Skin epidermis (tissue), 12 donors: ENCODE data around the gene SNTA1.
"Not testable (repeated sequence)": the region's sequence is repeated elsewhere in the genome, so short reads cannot be mapped to it uniquely, and the experiment has no call there.

Experiments used
- H3K27ac ChIP-seq, 21 experiments: fragments of 200-600 bp; sonication (generic) in 11 of 21; one replicate each; pipeline ENCODE4 v1.5.0; 2020; ENCODE audit warnings: mild to moderate bottlenecking in 3 of 21, inconsistent platforms in 2 of 21, moderate library complexity in 2 of 21
- H3K4me3 ChIP-seq, 7 experiments: fragments of 200-600 bp; sonication (generic) in 2 of 7; one replicate each; pipeline ENCODE4 v1.5.0; 2020; ENCODE audit warnings: inconsistent platforms in 2 of 7, mild to moderate bottlenecking in 2 of 7, moderate library complexity in 1 of 7

The SNTA1 gene

DNA sequence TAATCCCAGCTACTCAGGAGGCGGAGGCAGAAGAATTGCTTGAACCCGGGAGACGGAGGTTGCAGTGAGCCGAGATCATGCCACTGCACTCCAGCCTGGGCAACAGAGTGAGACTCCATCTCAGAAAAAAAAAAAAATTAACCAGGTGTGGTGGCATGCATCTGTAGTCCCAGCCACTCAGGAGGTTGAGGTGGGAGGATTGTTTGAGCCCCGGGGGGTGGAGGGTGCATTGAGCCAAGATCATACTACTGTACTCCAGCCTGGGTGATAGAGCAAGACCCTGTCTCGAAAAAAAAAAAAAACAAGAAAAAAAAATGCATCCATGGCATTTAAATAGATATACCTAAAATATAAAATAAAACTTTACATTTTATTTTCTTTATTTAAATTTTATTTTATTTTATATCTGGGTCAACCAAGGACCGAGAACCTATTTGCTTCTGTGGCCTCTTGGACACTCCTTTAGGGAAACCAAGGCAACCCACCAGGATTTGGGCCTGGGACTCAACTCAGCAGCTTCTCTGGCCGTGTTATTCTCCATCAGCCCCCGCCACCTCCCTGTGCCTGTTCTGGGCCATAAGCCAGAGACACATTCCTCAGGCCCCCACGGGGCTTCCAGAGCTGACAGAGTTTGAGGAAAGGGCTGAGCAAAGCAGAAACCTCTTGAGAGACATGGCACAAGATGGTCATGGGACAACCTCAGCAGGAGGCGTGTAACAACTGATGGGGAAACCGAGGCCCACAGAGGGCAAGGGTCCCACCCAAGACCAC lies 6.2 kb downstream of the SNTA1 start:
- no peak overlapping the region for H3K4me3 ChIP-seq
- H3K27ac ChIP-seq: peak overlapping the region in 2 of 21 experiments; percentile 4 to 6

DNA sequence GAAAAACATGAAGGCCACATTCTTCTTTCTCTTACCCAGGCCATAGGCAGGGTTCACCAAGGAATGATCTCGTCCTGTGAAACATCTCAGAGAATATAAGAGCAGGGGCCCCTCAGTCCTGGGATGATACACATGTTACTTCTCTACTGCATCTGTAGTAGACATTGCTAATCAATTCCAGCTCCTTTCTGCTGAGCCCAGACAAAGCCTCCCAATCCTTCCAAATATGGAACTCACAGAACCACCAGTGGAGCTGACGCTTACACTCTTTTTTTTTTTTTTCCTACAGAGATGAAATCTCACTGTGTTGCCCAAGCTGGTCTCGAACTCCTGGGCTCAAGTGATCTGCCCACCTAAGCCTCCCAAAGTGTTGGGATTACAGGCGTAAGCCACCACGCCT lies 9.1 kb downstream of the SNTA1 start:
- Histone ChIP-seq H3K4me3 (no peak overlapping the region), H3K27ac (peak overlapping the region in 5 of 21 experiments; percentile 23 to 56 (median 54))

DNA sequence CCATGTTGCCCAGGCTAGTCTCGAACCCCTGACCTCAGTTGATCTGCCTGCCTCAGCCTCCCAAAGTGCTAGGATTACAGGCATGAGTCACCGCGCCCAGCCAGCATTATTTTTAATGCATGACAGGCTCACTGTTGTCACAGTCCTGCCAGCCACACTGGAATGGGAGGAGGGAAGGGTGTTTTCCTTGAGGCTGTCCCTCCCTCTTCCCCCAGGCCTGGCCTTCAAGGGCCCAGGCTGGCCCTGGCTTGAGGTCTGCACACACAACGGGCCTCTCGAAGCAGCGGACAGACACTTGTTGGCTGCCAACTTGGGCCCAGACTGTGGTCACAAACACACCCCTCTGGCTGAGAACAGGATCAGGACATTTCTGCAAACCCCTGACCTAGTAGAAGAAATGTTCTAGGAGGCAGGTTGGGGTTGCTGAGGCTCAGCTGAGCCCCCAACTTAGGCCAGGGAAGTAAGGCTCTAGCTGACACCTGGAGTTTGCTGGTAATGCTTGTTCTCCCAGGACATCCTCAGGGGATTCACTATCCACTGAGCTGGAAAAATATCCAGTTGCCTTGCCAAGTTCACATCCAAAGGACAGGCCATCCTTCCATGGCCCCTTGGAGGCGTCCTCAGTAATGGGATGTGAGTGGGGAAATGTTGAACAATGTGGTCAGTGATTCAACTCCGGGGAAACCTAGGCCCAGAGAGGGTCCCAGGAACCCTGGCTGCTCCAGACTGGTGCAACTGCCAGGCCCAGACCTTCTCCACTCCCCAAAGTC lies 9.9 kb downstream of the SNTA1 start:
- Histone ChIP-seq H3K4me3 (no peak overlapping the region), H3K27ac (peak overlapping the region in 9 of 21 experiments; percentile 23 to 56 (median 48))

DNA sequence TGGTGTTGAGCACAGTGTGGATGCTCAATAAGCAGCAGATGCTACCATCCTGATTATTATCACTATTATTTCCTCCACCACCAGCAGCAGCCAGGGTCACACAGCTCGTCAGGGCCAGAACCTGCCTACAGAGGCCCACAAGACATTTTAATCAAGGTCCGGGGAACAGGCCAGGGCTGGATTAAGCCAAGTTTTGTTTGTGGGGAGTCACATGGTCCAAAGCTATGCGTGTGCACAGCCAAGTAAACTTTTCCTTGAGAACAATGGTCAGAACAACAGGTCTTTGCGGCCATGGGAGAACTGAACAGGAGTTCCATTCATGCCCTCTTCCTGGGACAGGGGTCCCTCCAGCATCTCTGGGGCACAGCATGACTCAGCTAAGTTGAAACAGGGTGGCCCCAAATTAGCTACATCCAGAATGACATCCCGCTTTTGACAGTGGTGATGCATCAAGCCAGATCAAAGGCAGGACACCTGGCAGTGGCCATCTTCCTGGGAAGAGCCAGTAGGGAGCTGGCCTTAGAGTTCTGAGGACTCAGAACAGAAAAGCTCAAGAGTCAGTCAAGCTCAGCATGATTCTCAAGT lies 11.7 kb downstream of the SNTA1 start:
- H3K27ac ChIP-seq: no peak overlapping the region
- H3K4me3 ChIP-seq: no peak overlapping the region

DNA sequence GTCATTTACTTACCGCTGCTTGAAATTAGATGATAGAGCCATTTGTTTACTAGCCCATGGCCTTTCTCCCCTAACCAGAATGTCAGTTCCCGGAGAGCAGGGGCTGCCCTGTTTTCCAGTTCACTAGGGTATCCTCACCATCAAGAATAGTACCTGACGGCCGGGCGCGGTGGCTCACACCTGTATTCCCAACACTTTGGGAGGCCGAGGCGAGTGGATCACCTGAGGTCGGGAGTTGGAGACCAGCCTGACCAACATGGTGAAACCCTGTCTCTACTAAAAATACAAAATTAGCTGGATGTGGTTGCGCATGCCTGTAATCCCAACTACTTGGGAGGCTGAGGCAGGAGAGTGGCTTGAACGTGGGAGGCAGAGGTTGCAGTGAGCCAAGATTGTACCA lies 19.7 kb downstream of the SNTA1 start:
- H3K4me3 ChIP-seq: not testable (repeated sequence)
- H3K27ac ChIP-seq: peak overlapping the region in 7 of 21 experiments; percentile 19 to 68 (median 52)

DNA sequence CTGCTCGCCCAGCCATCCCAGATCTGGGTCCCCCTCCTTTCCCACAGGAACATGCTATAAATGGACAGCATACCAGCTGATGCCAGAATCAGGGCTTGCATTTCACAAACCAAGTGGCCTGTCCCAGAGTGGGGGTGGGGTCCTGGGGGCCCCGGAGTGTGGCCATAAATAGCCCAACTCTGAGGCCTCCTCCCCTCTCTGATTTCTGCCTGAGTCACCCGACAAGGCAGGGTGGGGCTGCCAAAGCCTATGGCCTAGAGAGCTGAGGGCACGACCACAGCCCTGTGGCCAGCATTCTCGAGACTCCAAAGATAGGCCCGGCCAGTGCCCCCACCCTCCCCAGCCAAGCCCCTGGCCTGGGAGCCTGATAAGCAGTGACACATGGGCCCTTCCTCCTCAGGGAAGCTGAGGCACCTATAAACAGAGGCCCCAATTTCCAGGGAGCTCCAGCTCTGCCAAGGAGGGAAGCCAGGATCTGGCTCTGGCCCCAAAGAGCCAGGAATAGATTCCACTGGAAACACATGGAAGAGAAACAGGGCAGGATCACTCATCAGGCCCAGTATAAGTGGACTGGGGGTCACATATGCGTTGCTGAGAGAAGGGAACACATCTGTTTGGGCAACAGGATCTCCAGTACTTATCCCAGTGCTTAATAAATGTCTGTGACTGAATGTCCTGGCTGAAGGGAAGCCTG lies 20.3 kb downstream of the SNTA1 start:
- Histone ChIP-seq H3K4me3 (no peak overlapping the region), H3K27ac (peak overlapping the region in 11 of 21 experiments; percentile 0 to 73 (median 52))

DNA sequence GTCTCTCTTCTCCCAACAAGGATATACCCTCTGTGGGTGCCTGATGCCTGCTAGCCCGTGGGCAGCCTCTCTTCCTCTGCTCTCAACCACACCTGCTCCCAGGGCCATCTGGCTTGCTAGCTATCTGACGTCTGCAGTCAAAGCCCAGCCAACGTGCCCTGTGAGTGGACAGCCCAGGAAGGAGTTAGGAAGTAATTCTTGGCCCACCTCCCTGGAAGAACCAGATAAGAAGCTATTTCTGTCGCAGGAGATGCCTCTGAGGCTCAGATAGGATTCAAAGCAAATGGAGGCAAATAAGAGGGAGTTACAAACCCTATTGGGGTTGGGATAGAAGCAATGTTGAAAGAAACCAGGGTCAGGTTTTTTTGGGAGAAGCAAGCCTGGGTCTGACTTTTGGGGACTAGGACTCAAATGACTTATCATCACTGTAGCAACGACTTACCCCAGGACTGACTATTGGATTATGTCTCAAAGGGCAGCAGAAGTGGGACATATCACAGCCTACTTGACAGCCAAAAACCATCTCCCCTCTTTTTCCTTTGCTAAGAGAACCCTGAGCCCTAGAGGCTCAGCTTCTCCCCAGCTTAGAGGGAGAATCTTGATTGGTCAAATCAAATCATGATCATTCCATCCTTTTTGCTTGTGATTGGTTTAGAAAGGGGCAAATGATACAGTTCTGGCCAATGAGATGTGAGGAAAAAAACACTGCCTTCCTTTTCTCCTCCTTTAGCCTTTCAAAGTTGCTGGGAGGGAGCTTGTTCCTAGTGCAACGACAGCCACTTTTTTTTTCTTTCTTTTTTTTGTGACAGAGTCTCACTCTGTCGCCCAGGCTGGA lies 24.2 kb downstream of the SNTA1 start:
- Histone ChIP-seq H3K27ac (no peak overlapping the region), H3K4me3 (no peak overlapping the region)

DNA sequence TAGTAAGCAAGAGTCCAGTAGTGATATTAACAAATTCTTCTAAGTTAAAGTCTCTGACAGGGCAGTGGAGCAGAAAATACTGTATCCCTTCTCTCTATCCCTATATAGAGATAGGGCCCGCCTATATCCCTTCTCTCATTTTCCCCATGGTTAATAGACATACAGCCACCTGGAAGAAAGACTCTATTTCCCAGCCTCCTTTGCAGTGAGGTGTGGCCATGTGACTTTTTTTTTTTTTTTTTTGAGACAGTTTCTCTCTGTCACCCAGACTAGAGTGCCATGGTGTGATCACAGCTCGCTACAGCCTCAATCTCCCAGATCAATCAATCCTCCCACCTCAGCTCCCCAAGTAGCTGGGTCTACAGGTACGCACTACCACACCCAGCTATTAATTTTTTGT lies 25.5 kb downstream of the SNTA1 start:
- no peak overlapping the region for H3K4me3 ChIP-seq
- H3K27ac ChIP-seq: no peak overlapping the region

DNA sequence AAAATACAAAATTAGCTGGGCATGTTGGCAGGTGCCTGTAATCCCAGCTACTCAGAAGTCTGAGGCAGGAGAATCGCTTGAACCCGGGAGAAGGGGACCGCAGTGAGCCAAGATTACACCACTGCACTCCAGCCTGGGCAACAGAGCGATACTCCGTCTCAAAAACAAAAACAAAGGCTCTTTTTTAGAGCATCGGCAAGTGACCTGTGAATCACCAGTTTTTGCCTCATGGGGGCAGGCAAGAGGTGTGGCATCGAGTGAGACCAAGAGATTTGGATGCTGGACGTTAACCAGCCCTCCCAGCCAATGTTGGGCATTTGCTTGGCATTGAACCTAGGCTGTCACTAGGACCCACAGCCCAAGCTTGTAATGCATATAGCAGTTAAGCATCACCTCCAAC lies 27.6 kb downstream of the SNTA1 start:
- H3K27ac ChIP-seq: no peak overlapping the region
- H3K4me3 ChIP-seq: no peak overlapping the region

DNA sequence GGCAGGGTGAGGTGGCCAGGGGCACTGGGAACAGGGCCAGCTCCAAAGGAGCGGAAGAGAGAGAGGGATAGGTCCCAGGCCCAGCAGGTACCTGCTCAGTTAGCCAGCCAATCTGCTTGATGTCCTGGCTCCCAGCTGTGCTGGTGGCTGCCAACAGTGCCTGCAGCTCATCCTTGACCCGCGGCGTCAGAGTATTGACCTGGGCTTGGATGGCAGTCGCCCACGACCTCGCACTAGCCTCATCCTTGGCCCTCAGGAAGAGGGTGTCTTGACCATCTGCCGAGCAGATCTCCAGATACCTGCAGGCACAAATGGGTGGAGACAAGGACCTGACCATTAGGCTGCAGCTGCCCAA lies 31.1 kb downstream of the SNTA1 start:
- Histone ChIP-seq H3K27ac (no peak overlapping the region), H3K4me3 (no peak overlapping the region)

DNA sequence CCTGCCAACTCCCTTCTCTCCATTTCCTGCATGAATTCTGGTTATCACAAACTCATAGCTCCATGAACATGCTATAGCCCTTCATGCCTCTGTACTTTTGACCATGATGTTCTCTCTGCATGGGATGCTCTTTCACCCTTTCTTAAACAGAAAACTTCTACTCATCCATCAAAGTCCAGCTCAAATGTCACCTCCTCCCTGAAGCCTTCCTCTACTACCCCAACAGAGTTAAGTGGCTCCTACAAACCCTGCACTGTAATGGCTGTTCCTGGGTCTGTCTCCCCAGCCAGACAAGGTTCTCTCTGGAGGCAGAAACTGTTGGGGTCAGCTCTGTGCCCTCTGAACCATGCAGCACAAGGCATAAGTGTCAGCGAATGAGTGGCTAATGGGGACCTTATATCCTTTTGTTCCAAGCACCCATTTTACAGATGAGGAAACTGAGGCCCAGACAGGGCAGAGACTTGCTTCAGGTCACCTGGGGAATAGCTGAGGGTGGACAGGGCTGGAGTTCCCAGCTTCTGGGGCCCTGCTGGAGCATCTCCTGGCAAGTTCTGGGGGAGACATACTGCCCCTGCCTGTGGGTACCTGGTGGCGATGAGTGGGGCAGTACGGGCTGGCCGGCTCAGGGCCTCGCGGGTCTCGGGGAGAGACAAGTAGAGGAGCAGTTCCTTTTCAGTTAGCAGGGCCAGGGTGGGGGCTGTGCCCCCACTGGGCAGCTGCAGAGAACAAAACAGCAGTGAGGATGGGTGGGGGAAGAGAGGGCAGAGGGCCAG lies 31.7 kb downstream of the SNTA1 start:
- no peak overlapping the region for H3K4me3 ChIP-seq
- no peak overlapping the region for H3K27ac ChIP-seq

DNA sequence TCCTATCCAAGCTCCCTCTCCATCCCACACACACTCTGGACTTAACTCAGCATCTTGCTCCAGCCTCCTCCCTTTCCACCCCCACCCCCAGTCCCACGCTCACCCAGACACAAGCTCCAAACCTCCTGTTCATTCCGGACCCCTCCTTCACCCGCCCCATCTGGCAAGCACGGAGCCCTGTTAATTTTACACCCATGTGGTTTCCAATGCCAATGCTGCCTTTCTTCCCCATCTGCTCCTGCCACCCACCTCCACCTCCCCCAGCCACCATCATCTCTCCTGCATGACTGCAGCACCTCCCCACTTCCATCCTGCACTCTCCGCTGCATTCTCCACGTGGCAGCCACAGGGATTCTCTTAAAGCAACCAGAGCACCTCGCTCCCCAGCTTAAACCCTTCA lies 32.3 kb downstream of the SNTA1 start:
- H3K27ac ChIP-seq: no peak overlapping the region

DNA sequence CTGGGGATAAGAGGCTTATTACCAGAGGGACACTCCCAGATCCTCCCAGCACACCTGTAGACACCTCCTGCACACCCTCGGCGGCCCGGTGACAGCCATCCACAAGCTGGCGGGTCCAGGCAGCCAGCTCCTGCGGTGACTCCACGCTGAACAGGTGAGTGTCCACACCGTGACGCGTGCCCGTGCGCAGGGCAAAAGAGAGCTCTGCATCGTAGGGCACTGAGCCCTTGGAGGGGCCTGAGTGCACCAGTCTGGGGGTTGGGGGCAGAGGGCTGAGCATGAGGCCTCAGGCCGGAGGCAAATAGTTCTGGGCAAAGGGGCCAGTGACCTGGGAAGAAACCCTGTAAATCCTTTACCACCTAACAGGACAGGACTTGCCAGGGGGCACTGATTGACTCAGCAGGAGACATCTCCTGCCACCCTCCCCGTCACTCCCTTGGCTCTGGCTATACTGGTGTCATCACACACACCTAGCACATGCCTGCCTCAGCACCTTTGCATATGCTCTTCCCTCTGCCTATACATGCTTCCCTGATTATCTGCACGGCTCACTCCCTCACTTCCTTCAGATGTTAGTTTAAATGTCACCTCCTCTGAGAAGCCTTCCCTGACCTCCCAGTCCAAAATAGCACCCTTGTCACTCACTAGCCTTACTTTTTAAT lies 33.4 kb downstream of the SNTA1 start:
- no peak overlapping the region for H3K4me3 ChIP-seq
- no peak overlapping the region for H3K27ac ChIP-seq

More for the DNA sequence above, 32.3 kb downstream of the SNTA1 start:
- H3K4me3 ChIP-seq: no peak overlapping the region

DNA sequence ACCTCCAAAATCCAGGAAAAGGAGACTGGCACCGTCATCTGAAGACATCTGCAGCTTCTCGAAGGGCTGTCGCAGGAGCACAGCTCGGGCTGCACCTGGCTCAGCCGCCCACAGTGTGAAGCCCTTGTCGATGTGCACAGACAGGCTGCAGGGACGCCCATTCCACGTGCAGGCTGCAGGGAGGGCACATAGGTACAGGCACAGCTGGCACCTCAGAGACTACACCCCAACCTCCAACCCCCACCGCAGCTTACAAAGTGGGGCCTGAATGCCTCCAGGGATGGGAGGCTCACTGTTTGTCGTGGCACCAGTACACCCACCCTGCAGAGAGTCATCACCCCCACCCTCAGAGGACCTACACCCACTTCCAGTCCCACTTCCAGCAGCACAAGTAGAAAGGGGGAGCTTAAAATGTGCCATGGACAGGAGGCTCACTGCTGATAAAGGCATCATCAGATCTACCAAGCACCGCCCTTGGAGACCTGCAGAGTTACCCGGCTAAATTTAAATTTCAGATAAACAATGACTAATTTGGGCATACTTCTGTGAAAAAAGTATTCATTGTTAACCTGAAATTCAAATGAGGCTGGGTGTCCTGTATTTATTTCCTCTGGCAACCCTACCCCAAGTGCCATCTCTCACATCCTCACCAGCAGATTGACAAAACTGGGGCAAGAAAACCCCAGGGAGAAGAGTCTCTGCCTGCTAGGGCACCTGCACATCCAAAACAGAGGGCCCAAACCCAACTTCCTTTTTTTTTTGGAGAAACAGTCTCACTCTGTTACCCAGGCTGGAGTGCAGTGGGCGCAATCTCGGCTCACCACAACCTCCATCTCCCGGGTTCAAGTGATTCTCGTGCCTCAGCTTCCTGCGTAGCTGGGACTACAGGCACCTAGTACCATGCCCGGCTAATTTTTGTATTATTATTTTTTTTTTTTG lies 34.6 kb downstream of the SNTA1 start:
- Histone ChIP-seq H3K4me3 (no peak overlapping the region), H3K27ac (peak overlapping the region in 2 of 21 experiments; percentile 23 to 41)

DNA sequence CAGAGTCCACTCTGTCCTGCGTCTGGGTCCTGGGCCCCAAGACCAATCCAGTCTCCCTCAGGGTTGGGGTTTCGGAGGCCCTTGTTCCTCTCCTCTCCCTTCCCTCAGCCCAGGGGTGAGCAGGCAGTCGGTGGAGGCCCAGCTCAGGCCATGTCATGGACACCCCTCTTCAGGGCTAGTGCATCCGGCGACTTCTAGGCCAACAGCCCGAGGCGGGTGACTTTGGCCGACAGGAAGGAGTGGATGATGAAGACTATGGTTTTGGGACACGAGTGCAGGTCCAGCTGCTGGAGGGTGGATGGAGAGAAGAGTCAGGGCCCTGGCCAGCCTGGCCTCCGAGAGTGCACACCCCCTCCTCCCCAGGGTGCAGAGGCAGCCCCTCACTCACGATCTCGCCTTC lies 35.2 kb downstream of the SNTA1 start:
- Histone ChIP-seq H3K4me3 (no peak overlapping the region), H3K27ac (peak overlapping the region in 3 of 21 experiments; percentile 23 to 41 (median 24))

DNA sequence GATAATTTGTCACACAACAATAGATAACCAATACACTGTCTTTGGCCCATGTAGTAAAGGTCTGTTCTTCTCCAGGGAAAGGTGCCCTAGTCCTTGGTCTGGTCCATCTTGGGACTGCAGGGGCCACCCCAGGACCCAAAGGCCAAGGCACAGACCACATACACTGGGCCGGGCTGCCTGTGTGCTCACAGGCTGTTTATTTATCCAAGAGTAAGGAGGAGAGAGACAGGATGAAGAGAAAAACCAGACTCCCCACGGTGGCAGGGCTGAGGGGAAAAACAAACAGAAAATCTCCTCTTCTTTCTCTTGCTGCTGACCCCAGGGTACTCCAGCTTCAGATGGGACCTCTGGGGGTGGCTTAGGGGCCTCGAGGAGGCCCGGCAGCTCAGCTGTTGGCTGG lies 35.8 kb downstream of the SNTA1 start:
- H3K27ac ChIP-seq: no peak overlapping the region
- H3K4me3 ChIP-seq: no peak overlapping the region

DNA sequence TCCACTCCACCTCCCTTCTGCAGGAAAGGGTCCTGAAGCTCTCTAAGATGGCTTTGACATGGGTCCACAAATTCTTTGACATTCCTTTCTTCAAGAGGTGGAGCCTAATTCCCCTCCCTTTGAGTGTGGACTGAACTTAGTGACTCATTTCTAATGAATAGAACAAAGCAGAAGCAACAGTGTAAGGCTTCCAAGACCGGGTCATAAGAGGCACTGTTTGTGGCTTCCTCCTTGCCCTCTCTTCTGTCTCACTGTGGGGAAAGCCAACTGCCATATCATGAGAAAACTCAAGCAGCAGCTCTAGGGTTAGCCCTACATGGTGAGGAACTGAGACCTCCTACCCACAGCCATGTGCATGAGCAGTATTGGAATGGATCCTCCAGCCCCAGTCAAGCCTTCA lies 36.3 kb downstream of the SNTA1 start:
- Histone ChIP-seq H3K27ac (no peak overlapping the region), H3K4me3 (no peak overlapping the region)
